Measurements from ENCODE around the gene CROCC2.
A peak's percentile ranks its signal among the peaks of the same experiment; 100 is the strongest.

CROCC2 gene

GRCh38 chr2:240960309-240960970 is 54.3 kb downstream of the CROCC2 start:
- in situ Hi-C loops (cut with HindIII; ENCODE audit: low sequenced_read_pairs), result no loop called here
- no peak for TF ChIP-seq CTCF (IDR thresholded peaks at IDR 0.05; ENCODE audit: low read depth, low read length, missing control alignments)
- no peak for DNase-seq (ENCODE audit: low read depth)
- H3K4me3 ChIP-seq (ENCODE audit: low read depth, low read length), result no peak overlapping the region

- no peak for TF ChIP-seq CTCF (IDR thresholded peaks at IDR 0.05; ENCODE audit: low read depth, low read length, missing control alignments)
- H3K4me3 ChIP-seq (ENCODE audit: low read depth, low read length), result no peak overlapping the region
Measured at GRCh38 chr2:240960971-240961876, 55.1 kb downstream of the CROCC2 start.

GRCh38 chr2:240961910-240962299 is 55.8 kb downstream of the CROCC2 start:
- H3K4me3 ChIP-seq (ENCODE audit: low read depth, low read length), result no peak overlapping the region
- in situ Hi-C loops (cut with HindIII; ENCODE audit: low sequenced_read_pairs), result no loop called here
- TF ChIP-seq CTCF (IDR thresholded peaks at IDR 0.05; ENCODE audit: low read depth, low read length, missing control alignments), result no peak
- DNase-seq (ENCODE audit: low read depth), result no peak

More at GRCh38 chr2:240960971-240961876, 55.1 kb downstream of the CROCC2 start:
- DNase-seq (ENCODE audit: low read depth), result no peak
- in situ Hi-C loops (cut with HindIII; ENCODE audit: low sequenced_read_pairs), result no loop called here

GRCh38 chr2:240962300-240963064 is 56.3 kb downstream of the CROCC2 start:
- peak; percentile 44 for DNase-seq (ENCODE audit: low read depth)
- TF ChIP-seq CTCF (IDR thresholded peaks at IDR 0.05; ENCODE audit: low read depth, low read length, missing control alignments), result no peak
- in situ Hi-C loops (cut with HindIII; ENCODE audit: low sequenced_read_pairs), result no loop called here
- no peak overlapping the region for H3K4me3 ChIP-seq (ENCODE audit: low read depth, low read length)

GRCh38 chr2:240963065-240963867 is 57.1 kb downstream of the CROCC2 start:
- DNase-seq (ENCODE audit: low read depth), result no peak
- in situ Hi-C loops (cut with HindIII; ENCODE audit: low sequenced_read_pairs), result no loop called here
- TF ChIP-seq CTCF (IDR thresholded peaks at IDR 0.05; ENCODE audit: low read depth, low read length, missing control alignments), result no peak
- H3K4me3 ChIP-seq (ENCODE audit: low read depth, low read length), result no peak overlapping the region

Data from astrocyte of the cerebellum (primary cell).